HG03469 (cell line): ENCODE data around the gene SLAIN2.

ENCODE experiments used
- ATAC-seq: cut with Tn5 transposase; IDR thresholded peaks from one replicate; pipeline ENCODE4 v1.9.1; 2021; ENCODE audit warnings: mild to moderate bottlenecking, moderate library complexity, moderate number of reproducible peaks; ENCODE audit not compliant: unreplicated experiment

Gene SLAIN2

DNA sequence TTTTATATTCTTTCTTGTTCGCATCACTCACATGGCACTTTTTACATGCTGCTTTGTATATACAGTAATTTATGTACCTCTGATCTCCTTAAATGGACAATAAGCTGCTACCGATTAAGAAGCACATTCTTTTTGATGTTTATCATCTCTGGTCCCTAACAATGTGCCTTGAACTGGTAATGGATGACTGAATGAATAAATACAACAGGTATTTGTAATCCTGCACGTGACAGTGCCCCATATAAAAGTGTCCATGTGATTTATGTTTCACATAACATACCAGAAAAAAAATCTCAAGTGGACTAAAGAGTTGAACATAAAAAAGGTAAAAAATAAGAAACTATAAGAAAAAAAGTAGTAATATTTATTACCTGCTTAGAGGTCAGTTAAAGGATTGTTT, 7.7 kb upstream of the SLAIN2 start:
- ATAC-seq: no peak

- ATAC-seq: no peak
Measured at GRCh38 chr4:48334236-48334635, 7.1 kb upstream of the SLAIN2 start.

DNA sequence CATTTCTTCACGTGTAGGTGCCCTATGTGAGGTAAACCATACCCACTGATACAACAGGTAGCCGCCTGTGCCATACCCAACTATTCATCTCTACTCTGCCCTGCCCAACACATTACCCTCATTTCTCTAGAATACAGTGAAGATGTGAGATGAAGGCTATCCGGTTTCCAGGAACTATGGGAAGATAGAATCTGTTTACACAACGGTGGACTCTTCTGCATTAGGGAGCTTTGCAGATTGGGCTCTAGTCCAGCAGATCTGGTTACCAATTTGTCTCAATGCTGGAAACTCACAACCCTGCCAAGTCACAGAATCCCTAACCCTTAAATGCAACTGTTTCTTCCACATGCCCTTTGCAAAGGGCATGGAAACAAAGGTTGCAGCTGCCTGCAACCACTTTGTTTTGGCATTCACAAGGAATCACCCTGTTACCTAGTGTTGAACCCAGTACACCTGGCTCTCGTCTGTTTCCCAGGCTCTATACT, 6.4 kb upstream of the SLAIN2 start:
- ATAC-seq: no peak

- ATAC-seq: no peak
Measured at GRCh38 chr4:48336146-48336870, 5.0 kb upstream of the SLAIN2 start.

GRCh38 chr4:48337731-48338130, 3.6 kb upstream of the SLAIN2 start:
- ATAC-seq: no peak

GRCh38 chr4:48339642-48340041, 1.7 kb upstream of the SLAIN2 start:
- no peak for ATAC-seq

DNA sequence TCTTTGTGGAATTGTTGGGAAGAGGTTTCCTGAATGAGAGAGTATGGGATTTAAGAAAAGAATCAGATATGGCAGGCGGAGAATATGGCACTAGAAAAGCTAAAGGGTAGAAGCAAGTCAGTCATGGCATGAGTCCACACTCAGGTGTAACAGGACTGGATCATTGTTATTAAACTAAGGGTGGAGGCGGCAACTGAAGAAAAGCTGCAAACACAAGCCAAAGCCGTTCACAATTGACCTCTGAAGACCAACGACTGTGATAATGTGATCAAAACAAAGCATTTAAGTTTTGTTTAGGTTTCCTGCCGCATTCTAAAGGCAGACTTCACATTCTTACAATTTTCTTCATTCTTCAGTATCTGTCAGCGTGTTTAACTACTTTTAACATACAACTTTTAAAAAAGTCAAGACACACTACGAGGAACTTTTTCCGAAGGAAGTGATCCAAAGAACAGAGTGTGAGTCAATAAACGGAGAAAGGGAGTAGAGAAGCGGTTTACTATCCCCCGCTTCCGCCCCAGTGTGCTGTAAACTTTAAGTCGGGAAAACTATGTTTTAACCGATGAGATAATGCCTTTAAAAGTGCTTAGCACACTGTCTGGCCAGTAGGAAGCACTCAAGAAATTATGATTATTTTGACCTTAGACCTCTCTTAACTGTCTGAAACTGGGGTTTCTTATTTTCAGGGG, 909 bp upstream of the SLAIN2 start:
- ATAC-seq: peak; percentile 2

GRCh38 chr4:48341776-48342605, 662 bp downstream of the SLAIN2 start:
- peak; percentile 3 for ATAC-seq

- ATAC-seq: no peak
Measured at GRCh38 chr4:48342606-48342880, 1.2 kb downstream of the SLAIN2 start.

DNA sequence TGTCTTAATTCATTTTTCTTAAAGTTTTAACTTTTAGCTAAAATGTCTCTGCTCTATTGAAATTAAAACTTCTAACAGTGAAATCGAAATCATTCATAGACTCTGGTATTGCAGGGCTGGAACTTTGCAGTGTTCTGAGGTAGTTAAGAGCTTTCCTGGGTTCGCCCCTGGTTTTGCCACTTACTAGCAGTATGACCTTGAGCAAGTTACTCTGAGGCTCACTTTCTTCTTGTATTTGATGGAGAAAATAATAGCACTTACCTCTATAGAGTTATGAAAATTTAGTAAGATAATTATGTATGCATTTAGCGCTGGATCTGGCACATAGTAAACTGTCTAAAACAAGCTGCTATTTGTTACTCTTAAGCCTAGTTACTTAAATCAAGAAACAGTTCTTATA, 1.7 kb downstream of the SLAIN2 start:
- no peak for ATAC-seq

GRCh38 chr4:48343551-48343950, 2.2 kb downstream of the SLAIN2 start:
- no peak for ATAC-seq

- no peak for ATAC-seq
Measured at GRCh38 chr4:48345542-48345941, 4.2 kb downstream of the SLAIN2 start.

GRCh38 chr4:48346594-48346993, 5.3 kb downstream of the SLAIN2 start:
- no peak for ATAC-seq

DNA sequence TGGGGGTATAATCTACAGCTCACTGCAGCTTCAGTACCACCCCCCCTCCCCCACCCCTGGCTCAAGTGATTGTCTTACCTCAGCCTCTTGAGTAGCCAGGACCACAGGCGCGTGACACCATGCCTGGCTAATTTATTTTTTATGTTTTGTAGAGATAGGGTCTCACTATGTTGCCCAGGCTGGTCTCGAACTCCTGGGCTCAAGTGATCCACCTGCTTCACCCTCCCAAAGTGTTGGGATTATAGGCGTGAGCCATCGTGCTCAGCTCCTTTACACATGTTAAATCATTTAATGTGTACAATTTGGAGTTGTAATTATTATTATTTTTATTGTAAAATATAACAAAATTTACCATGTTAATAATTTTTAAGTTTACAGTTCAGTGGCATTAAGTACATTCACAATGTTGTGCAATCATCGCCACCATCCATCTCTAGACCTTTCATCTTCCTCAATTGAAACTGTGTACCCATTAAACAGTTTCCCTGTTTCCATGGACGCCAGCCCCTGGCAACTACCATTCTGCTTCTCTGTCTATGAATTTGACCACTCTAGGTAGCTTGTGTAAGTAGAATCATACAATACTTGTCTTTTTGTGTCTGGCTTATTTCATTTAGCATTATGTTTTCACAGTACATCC, 6.1 kb downstream of the SLAIN2 start:
- no peak for ATAC-seq

DNA sequence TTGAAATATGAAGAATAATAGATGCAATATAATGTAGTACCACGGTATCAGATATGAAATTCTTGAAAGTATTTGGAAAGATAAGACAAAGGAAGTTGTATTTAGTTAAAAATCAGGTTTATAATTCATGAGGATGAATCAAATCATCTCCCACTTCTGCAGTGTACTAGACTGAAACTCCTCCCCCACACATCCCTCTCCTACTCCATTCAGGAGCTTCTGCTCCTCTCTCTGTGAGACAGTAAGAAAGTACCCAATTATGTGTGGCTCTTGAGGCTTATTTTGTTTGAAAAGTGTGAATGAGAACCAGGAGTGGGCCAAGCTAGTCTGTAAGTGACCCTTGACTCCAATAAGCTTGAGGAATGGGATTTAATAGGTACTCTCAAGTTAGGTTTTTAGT, 9.5 kb downstream of the SLAIN2 start:
- no peak for ATAC-seq

- no peak for ATAC-seq
Measured at GRCh38 chr4:48352793-48353192, 11.5 kb downstream of the SLAIN2 start.

- no peak for ATAC-seq
Measured at GRCh38 chr4:48356355-48356754, 15.0 kb downstream of the SLAIN2 start.

DNA sequence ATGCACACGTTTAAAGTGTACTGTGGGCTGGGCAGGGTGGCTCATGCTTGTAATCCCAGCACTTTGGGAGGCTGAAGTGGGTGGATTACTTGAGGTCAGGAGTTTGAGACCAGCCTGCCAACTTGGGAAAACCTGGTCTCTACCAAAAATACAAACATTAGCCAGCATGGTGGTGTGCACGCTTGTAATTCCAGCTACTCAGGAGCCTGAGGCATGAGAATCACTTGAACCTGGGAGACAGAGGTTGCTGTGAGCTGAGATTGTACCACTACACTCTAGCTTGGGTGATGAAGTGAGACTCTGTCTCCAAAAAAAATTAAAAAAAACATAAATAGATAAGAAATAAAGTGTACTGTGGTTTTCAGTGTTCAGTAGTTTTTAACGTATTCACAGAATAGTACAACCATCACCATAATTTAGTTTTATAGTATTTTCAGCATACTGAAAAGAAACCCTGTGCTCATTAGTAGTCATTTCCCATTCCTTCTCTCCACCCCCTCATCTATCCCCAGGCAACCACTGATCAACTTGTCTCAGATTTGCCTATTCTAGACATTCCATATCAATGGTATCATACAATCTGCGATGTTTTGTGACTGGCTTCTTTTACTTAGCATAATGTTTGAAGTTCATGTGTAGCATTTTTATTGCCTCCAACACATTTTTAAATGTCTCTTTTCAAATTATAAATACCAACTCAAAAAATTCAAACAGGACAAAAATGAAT, 19.1 kb downstream of the SLAIN2 start:
- no peak for ATAC-seq

DNA sequence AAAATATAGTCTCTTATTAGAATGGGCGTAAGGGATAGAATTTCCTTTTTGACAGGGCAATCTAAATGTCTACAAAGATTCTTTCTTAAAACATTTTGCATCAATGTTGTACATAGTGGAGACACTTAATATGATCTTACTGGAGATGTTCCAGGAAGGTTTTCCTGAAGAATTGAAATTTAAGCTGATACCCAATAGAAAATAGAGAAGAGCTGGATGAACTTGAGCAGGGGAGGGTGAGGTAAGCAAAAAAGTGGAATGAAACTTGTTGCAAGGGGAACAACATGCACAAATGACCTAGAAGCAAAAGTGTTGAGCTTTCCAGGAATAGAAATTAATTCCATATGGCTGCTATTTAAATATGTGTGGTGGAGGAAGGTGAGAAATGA, 19.7 kb downstream of the SLAIN2 start:
- ATAC-seq: no peak

DNA sequence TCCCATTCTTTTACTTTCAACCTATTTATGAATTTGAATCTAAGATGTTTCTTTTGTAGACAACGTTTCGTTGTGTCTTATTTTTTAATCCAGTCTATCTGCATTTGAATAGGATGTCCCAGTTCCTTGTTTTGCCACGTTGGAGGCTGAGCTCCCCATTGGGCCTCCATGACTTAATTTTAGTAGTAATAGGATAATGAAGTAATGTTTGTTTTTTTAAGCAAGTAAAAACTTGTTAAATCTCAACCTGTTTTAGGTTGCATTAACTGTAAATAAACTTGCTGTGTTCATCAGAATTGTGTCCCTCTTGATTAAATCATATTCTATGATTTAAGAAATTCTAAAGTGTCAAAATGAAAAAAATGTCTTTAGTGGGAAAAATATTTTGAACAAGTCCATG, 25.3 kb downstream of the SLAIN2 start:
- ATAC-seq: no peak

DNA sequence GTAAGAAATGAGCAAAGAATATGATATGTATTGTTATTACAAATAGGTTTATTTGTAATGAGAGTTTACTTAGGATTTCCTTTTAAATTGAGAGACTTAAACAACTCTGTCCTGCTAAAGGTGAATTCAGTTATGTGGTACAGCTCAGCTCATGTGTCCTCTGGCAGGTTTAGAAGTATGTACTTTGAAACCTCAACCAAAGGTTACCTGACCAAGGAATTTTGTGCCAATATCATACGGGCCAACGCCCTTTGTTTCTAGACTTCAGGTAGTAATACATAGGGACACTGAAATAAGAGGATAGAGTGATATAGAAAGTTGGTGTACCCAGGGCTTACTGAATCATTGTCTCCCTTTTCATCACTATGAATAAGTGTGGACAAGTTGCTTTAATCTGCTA, 25.7 kb downstream of the SLAIN2 start:
- no peak for ATAC-seq
